GM12878 (cell line): ENCODE data around the gene NUDCD3. TPM values are rescaled to one million over a fixed set of nuclear protein-coding genes. Genes with fewer than 3 reads are reported as not detected.

Source experiments
- ATAC-seq: fragments of 200-7000 bp; cut with Tn5 transposase; 3 replicates; pipeline ENCODE4 v1.9.1; 2020; ENCODE audit warnings: mild to moderate bottlenecking, moderate library complexity
- BruUV-seq: library from RNA; stranded (reverse); fragments of 400-500 nt; replicated peaks from 2 replicates; lab custom pipeline; 2021; lab: Mats Ljungman, UMichigan
- CTCF ChIA-PET: fragments of 300-600 bp; sonication (Branson Sonifier 250); formaldehyde crosslinking; extraction: SDS; loops from one replicate; lab custom pipeline; 2021; ENCODE audit warnings: inconsistent platforms; lab: Yijun Ruan, JAX
- POLR2A ChIA-PET: fragments of 350-600 bp; formaldehyde crosslinking; extraction: SDS; loops from one replicate; lab custom pipeline; 2021; ENCODE audit warnings: inconsistent platforms; lab: Charles Lee
- RAD21 ChIA-PET: fragments of 300-600 bp; sonication (Branson Sonifier 250); formaldehyde crosslinking; loops from one replicate; lab custom pipeline; 2023; ENCODE audit warnings: antibody characterized with exemption; ENCODE audit not compliant: unreplicated experiment; lab: Charles Lee
- SMC1A ChIA-PET: fragments of 300-600 bp; sonication (Branson Sonifier 250); formaldehyde crosslinking; loops from one replicate; lab custom pipeline; 2023; ENCODE audit not compliant: unreplicated experiment, uncharacterized antibody; lab: Charles Lee
- DNase-seq: peaks from one replicate; pipeline ENCODE4 v3.0.0-alpha.2; 2011; ENCODE audit warnings: low read depth, low spot score
- FAIRE-seq: peaks from 3 replicates; lab custom pipeline; 2011; peaks lifted over from hg19 to GRCh38; lab: Jason Lieb, UNC
- H2AFZ ChIP-seq: 2 replicates; pipeline ENCODE4 v1.6.0; 2011; ENCODE audit warnings: low read depth, low read length, control low read depth; ENCODE audit not compliant: control insufficient read depth
- H3K27ac ChIP-seq: 2 replicates; pipeline ENCODE4 v1.5.1; 2011; ENCODE audit warnings: control low read depth; ENCODE audit not compliant: control insufficient read depth, insufficient read depth
- H3K27me3 ChIP-seq, 2 experiments: replicated peaks in 1 of 2; 2 replicates each; pipeline versions ENCODE4 v1.6.0 to v1.6.1; 2011; ENCODE audit warnings: low read length in 1 of 2; ENCODE audit not compliant: control insufficient read depth in 2 of 2, insufficient read depth in 2 of 2
- H3K36me3 ChIP-seq, 2 experiments: 2 replicates each; pipeline ENCODE4 v1.5.1; 2011; ENCODE audit warnings: low read length in 1 of 2; ENCODE audit not compliant: control insufficient read depth in 2 of 2, insufficient read depth in 2 of 2
- H3K4me1 ChIP-seq: 2 replicates; pipeline ENCODE4 v1.6.1; 2011; ENCODE audit warnings: mild to moderate bottlenecking, low read length, moderate library complexity, mixed read lengths; ENCODE audit not compliant: control insufficient read depth, insufficient read depth
- H3K4me2 ChIP-seq: 2 replicates; pipeline ENCODE4 v1.6.0; 2011; ENCODE audit warnings: control low read depth; ENCODE audit not compliant: control insufficient read depth, insufficient read depth
- H3K4me3 ChIP-seq: fragments of 200-600 bp; sonication (generic); 2 replicates; pipeline ENCODE4 v1.5.1; 2016
- H3K79me2 ChIP-seq: 2 replicates; pipeline ENCODE4 v1.6.0; 2011; ENCODE audit warnings: low read length; ENCODE audit not compliant: control insufficient read depth, insufficient read depth
- H3K9ac ChIP-seq: 2 replicates; pipeline ENCODE4 v1.8.0; 2011; ENCODE audit warnings: low read length, control low read depth, mixed read lengths; ENCODE audit not compliant: control insufficient read depth, insufficient read depth
- H3K9me3 ChIP-seq: replicated peaks from 3 replicates; pipeline ENCODE4 v1.5.1; 2011; ENCODE audit warnings: mild to moderate bottlenecking, low read length; ENCODE audit not compliant: control insufficient read depth, insufficient read depth
- H4K20me1 ChIP-seq: 2 replicates; pipeline ENCODE4 v1.6.0; 2011; ENCODE audit not compliant: control insufficient read depth, insufficient read depth
- BCL3 ChIP-seq: IDR thresholded peaks from 2 replicates; pipeline ENCODE4 v1.6.1; 2011; ENCODE audit warnings: borderline replicate concordance, low read depth, mild to moderate bottlenecking, moderate library complexity, low read length; ENCODE audit not compliant: insufficient read depth, poor library complexity, severe bottlenecking
- GABPA ChIP-seq: IDR thresholded peaks from 2 replicates; pipeline ENCODE4 v1.6.1; 2014; ENCODE audit warnings: antibody characterized with exemption, low read depth, mild to moderate bottlenecking, inconsistent platforms
- JUNB ChIP-seq: IDR thresholded peaks from 2 replicates; pipeline ENCODE4 v1.6.1; 2016; ENCODE audit warnings: antibody characterized with exemption, mild to moderate bottlenecking
- NFXL1 ChIP-seq: fragments of 450-650 bp; IDR thresholded peaks from 2 replicates; pipeline ENCODE4 v1.6.1; 2017; ENCODE audit warnings: antibody characterized with exemption, mild to moderate bottlenecking, borderline replicate concordance
- RB1 ChIP-seq: fragments of 450-650 bp; formaldehyde crosslinking; IDR thresholded peaks from 2 replicates; pipeline ENCODE4 v1.6.1; 2017; ENCODE audit warnings: mild to moderate bottlenecking, borderline replicate concordance
- STAT1 ChIP-seq: fragments of 450-650 bp; conservative IDR thresholded peaks from 2 replicates; pipeline ENCODE4 v1.6.1; 2014; ENCODE audit warnings: antibody characterized with exemption, mild to moderate bottlenecking
- SUPT20H ChIP-seq: IDR thresholded peaks from 2 replicates; pipeline ENCODE4 v1.6.1; 2011; ENCODE audit warnings: low read depth, mild to moderate bottlenecking, low read length, moderate library complexity, borderline replicate concordance; ENCODE audit not compliant: control insufficient read depth
- TCF12 ChIP-seq: IDR thresholded peaks from 2 replicates; pipeline ENCODE4 v1.6.1; 2011; ENCODE audit warnings: low read depth, mild to moderate bottlenecking, low read length
- YBX1 ChIP-seq: fragments of 450-650 bp; IDR thresholded peaks from 2 replicates; pipeline ENCODE4 v1.6.1; 2016; ENCODE audit warnings: antibody characterized with exemption
- ZBTB33 ChIP-seq: fragments of 450-650 bp; IDR thresholded peaks from 2 replicates; pipeline ENCODE4 v1.6.1; 2017; ENCODE audit warnings: mild to moderate bottlenecking
- WGBS: methylation state at CpG from one replicate; pipeline ENCODE4 v1.1.6; 2016; ENCODE audit warnings: low lambda C conversion rate; ENCODE audit not compliant: insufficient replicate concordance, insufficient coverage; ENCODE audit errors: missing lambda C conversion rate; 5-methylcytosine and 5-hydroxymethylcytosine counted together
- in situ Hi-C: fragments of 300-500 bp; cut with MboI; formaldehyde crosslinking; loops from 9 replicates; pipeline ENCODE4 v1.14.3; 2018; ENCODE audit warnings: mixed read lengths
- intact Hi-C: fragments of 100-400 bp; cut with micrococcal nuclease; formaldehyde crosslinking; loops from one replicate; pipeline ENCODE4 v1.14.2; 2022; ENCODE audit not compliant: unreplicated experiment
- polyA plus RNA-seq, 11 experiments: library from polyadenylated mRNA; depleted of rRNA in 4 of 11; unstranded in 6 of 11; stranded (reverse) in 5 of 11; fragments of >200 nt; fragmentation: Nextera tagmentation in 4 of 11; fragmentation: Illumina TruSeq in 1 of 11; extraction: Ambion mirVana in 4 of 11; extraction: Trizol in 1 of 11; gene quantifications; 1 replicate in 1 of 11; 2 replicates in 10 of 11; pipeline versions ENCODE4 v1.2.1 to v1.2.3, GENCODE V29; 2011 to 2016; ENCODE audit warnings: inconsistent platforms in 2 of 11, missing spikeins in 2 of 11, low read depth in 1 of 11
- total RNA-seq, 4 experiments: library from RNA; depleted of rRNA in 3 of 4; stranded (reverse); fragments of >200 nt in 3 of 4; fragmentation: Illumina TruSeq in 1 of 4; extraction: Trizol in 1 of 4; gene quantifications; 2 replicates each; pipeline versions ENCODE4 v1.2.1 to v1.2.3, GENCODE V29; 2013 to 2021

The NUDCD3 gene
- total and polyA plus RNA-seq, 10 of the 15 experiments (the other 5 are each of a cell fraction or from before 2014, with no cell fraction given), result 25.0 to 89.8 (median 46.4) TPM

DNA sequence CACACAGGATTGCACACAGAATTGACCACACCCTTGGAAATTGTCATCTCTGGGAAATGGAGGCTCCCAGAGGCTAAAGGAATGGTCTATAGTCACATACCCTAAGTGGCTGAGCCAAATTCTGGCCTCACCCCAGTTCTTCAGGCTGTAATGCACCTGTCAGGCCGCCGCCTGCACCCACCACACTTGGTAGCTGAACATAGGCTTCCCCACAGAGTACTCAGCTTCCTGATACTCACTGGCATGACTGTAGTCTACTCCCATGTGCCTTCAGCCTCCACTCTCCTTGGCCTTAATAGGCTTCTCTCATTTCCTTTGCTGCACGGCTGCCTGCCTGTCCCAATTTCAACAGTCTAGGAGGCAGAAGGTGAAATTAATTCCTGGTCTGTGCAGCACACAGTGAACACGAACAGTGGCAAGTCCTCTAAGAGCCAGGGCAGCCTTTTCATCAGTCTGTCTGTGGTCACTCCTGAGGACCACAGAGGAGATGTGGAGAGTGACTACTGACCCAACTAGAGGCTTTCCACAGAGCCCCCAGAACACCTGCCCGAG, 42.5 kb downstream of the NUDCD3 start:
- RAD21 ChIA-PET, result no interaction called here
- Histone ChIP-seq H3K9ac (no peak overlapping the region), H3K4me1 (no peaks in the 10 kb centered on the region), H3K27me3 (no peaks in the 10 kb centered on the region), H3K4me3 (no peak overlapping the region), H3K4me2 (no peak overlapping the region), H3K36me3 (peaks cover 0 to 8% of the 10 kb centered on the region in 2 experiments), H3K27ac (no peak overlapping the region), H3K79me2 (peaks cover 19% of the 10 kb centered on the region), H3K9me3 (no peaks in the 10 kb centered on the region; the same call in 2 of the 3 replicates), H2AFZ (no peak overlapping the region), H4K20me1 (no peaks in the 10 kb centered on the region)
- DNase-seq (no peak), FAIRE-seq (no peak), ATAC-seq (no peak)
- intact Hi-C loops (no loop called here), in situ Hi-C loops (no loop called here)
- TF ChIP-seq YBX1 (no peak), RB1 (no peak), JUNB (no peak), ZBTB33 (no peak), GABPA (no peak), NFXL1 (no peak), SUPT20H (no peak), BCL3 (no peak), TCF12 (no peak), STAT1 (no peak)
- CTCF ChIA-PET, result no interaction called here
- 94% methylated on average over 5 of the region's 5 CpGs for WGBS
- POLR2A ChIA-PET, result no interaction called here
- SMC1A ChIA-PET, result no interaction called here
- no TSS peak for BruUV-seq
